NOMO-1 (cell line): ENCODE measurements around the gene DYNLT2B.
A peak's percentile ranks its signal among the peaks of the same experiment; 100 is the strongest.
"Not testable (repeated sequence)": the region's sequence is repeated elsewhere in the genome, so short reads cannot be mapped to it uniquely, and the experiment has no call there.

Experiments
- DNase-seq, 2 experiments: peaks; one replicate each; lab custom pipeline; 2025; ENCODE audit not compliant: unreplicated experiment in 2 of 2; lab: John Stamatoyannopoulos, UW

DYNLT2B gene

DNA sequence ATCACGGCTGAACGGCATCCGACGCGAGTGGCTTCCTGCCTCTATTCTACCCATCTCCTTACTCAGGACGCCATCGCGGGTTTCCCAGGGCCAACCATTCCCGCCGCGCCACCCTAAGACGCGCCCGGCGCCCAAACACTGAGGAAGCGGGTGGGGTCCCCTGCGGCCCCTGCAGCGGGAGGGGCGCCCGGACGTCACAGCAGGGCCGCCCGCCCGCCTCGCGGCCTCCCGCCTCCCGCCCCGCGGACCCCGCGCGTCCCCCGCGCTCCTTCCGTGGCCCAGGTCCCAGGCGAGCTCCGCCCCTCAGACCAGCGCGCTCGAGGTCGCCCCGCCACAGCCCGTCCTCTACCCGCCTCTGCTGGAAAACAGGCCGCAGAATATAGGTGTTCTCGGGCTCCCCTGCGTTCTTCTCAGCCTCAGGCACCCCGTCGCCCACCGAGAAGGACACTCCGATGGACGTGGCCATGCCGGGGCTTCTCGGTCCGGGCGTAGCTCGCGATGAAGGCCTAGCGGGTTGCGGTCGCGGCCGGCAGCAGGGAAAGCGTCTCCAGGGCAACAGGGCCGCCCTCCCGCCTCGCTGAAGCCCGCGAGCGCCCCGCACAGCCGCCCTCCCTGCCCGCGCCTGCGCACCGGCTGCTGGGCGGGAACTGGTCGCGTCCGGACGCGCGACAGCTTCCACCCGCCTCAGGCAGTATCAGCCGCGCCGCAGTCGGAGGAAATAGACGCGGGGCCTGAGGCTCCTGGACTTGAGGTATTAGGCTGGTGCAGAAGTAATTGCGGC lies at the start of gene DYNLT2B:
DYNLT2B (minus strand) TSS at position 554 of the 781 bp plus-strand sequence; CDS start at position 466, 88 bp downstream.
- peak; percentile 96 to 98 for DNase-seq

DNA sequence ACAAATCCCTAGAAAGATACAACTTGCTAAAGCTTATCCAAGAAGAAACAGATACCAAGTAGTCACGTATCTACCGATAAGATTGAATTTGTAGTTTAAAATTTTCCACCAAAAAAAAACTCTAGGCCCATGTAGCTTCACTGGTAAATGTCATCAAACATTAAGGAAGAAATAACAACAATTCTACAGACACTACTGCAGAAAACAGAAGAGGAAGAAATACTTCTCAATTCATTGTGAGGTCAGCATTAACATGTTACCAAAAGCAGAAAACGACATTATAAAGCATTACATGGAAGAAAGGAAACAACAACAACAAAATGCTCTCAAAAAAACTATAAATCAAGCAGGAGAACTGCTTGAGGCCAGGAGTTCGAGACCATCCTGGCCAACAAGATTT lies 47.7 kb upstream of the DYNLT2B start:
- peak in 1 of 2 experiments; percentile 14 for DNase-seq

DNA sequence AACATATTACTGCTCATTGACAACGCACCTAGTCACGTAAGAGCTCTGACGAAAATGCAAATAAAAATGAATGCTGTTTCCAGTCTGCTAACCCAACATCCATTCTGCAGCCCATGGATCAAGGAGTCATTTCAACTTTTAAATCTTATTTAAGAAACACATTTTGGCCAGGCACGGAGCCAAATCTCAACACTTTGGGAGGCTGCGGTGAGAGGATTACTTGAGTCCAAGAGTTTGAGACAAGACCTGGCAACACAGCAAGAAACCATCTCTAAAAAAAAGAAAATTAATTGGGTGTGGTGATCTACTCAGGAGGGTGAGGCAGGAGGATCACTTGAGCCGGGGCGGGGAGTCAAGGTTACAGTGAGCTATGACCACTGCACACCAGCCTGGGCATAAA lies 42.5 kb upstream of the DYNLT2B start:
- DNase-seq, result no peak

GRCh38 chr3:196358540-196358939 lies 40.5 kb upstream of the DYNLT2B start:
- not testable (repeated sequence) for DNase-seq

DNA sequence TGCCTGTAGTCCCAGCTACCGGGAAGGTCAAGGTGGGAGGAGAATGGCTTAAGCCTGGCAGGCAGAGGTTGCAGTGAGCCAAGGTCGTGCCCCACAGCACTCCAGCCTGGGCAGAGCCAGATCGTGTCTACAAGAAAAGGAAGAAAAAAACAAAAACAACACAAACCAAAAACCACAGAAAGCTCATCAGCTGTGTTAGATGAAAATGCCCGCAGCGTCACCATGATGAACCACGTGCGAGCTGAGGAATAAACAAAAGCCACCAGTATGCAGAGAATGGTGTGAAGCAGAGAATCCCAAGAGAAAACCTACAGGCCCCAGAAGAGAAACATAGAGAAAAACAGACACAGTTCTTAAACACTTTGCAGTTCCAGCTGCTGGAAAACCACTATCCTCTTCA lies 39.9 kb upstream of the DYNLT2B start:
- no peak for DNase-seq

- no peak for DNase-seq
Measured at GRCh38 chr3:196356556-196356955, 38.5 kb upstream of the DYNLT2B start.

DNA sequence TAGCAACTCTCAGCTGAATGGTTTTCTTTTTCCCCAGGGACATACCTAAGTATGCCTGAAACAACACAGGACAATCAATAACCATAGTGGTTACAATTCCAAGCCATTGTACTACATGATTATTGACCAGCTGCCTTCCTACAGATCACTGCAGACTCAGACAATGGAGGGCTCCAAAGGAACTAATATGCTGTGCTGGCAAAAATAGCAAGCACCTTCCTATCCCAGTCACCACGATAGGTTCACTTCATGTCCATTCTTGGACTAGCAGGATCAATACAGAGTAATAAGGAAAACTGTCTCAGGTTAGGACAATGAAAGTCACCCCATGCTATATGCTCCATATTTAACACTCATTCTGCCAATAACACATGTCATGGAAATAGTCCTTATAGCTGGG lies 37.6 kb upstream of the DYNLT2B start:
- no peak for DNase-seq

DNA sequence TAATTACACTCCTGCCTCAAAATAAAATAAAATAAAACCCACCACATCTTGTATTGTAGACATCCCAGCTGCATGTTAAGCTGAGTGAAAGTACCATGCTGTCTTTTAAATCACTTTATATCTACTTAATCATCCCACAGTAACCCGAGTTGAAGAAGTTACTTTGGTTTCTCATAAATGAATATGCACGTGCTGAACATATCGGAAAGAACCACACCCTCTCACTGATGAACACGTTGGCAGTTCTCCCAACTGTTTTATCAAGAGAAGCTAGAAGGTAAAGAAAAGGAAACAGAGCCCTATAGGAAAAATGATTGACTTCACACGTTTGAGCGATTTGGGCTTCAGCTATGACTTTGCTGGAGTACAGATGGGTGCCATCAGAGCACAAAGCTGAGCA lies 36.1 kb upstream of the DYNLT2B start:
- DNase-seq, result no peak

GRCh38 chr3:196351541-196351940 lies 33.5 kb upstream of the DYNLT2B start:
- DNase-seq, result no peak

DNA sequence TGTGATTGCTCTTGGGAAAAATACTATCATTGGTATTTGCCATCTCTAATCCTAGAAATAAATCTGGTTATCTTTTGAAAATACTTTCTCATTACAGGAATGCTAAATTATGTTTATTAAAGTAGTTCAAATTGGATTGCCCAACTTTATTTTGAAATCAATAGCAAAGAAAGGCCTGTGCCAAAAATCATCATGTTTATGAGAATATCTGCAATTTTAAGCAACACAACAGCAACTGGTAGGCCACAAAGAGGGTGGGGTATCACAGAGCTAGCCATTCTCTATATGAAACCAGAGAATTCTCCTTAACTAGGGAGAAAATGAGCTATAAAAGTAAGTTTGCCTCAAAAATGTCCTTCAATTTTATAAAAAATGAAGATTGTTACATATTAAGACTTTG lies 32.0 kb upstream of the DYNLT2B start:
- DNase-seq, result no peak

GRCh38 chr3:196348698-196349097 lies 30.7 kb upstream of the DYNLT2B start:
- DNase-seq, result no peak

DNA sequence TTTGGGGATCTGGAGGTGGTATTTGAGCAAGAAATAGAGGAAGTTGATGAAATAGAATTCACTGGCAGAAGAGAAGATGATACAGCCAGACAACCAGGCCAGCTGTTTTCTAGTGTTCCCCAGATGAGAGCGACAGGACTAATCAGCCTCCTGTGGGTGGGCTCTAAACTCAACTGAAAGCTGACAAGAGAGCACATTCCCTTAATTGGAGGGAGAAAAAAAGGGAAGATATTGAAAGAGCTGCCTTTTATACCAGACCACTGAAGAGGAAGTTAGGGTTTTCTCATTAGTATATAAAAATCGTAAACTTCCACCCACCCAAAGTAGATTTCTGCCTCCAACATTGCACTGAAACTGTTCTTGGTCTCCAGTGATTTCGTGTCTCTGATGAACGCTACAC lies 26.6 kb upstream of the DYNLT2B start:
- DNase-seq, result peak; percentile 85 to 96

GRCh38 chr3:196343917-196344316 lies 25.9 kb upstream of the DYNLT2B start:
- DNase-seq, result not testable (repeated sequence)

DNA sequence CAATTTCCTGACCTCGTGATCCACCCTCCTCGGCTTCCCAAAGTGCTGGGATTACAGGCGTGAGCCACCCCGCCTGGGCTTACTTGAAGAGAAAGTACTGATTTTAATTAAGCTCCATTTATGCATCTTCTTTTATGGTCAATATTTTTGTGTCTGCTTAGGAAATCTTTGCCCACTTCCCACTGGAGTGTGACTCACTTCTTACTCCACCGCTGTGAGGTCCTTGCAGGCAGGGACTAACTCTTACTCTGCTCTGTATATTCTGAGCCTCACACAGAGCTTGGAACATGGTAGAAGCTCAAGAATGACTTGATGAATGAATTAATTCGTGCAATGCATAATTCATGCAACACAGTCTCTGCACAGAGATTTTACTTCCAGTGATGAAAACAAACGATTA lies 23.1 kb upstream of the DYNLT2B start:
- peak; percentile 69 to 96 for DNase-seq

DNA sequence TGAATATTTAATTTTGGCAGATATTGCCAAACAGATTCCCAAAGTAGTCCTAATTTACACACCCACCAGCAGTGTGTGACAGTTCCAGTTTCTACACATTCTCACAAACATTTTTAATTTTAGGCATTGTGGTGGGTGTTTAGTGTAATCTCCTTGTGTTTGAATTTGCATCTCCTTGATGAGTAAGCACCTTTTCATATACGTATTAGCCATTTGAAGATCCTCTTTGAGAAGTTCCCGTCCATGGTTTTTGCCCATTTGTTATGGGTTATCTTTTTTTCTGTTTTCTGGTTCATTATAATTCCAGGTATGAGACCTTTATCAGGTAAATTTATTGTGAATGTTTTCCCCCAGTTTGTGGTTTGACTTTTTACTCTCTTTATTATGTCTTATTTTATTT lies 22.4 kb upstream of the DYNLT2B start:
- DNase-seq, result peak; percentile 36 to 76

DNA sequence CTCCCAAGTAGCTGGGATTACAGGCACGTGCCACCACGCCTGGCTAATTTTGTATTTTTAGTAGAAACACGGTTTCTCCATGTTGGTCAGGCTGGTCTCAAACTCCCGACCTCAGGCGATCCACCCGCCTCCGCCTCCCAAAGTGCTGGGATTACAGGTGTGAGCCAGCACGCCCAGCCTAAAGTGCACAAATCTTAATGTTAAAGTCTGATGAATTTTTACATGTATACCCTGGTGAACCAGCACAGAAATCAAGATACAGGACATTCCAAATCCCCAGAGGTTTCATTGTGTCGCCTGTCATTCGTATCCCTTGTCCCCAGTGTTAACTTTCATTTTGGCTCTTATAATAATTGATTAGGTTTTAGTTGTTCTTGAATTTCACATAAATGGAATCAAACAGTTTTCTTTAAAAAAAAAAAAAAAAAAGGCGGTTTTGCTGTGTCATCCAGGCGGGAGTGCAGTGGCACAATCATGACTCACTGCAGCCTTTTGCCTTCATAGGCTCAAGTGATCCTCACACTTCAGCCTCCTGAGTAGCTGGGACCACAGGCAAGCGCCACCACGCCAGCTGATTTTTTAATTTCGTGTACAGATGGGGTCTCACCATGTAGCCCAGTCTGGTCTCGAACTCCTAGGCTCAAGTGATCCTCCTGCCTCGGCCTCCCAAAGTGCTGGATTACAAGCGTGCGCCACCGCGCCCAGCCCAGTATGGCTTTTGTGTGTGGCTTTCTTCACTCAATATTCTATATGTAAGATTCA lies 21.6 kb upstream of the DYNLT2B start:
- DNase-seq, result peak; percentile 64 to 75

- no peak for DNase-seq
Measured at GRCh38 chr3:196339044-196339443, 21.0 kb upstream of the DYNLT2B start.

DNA sequence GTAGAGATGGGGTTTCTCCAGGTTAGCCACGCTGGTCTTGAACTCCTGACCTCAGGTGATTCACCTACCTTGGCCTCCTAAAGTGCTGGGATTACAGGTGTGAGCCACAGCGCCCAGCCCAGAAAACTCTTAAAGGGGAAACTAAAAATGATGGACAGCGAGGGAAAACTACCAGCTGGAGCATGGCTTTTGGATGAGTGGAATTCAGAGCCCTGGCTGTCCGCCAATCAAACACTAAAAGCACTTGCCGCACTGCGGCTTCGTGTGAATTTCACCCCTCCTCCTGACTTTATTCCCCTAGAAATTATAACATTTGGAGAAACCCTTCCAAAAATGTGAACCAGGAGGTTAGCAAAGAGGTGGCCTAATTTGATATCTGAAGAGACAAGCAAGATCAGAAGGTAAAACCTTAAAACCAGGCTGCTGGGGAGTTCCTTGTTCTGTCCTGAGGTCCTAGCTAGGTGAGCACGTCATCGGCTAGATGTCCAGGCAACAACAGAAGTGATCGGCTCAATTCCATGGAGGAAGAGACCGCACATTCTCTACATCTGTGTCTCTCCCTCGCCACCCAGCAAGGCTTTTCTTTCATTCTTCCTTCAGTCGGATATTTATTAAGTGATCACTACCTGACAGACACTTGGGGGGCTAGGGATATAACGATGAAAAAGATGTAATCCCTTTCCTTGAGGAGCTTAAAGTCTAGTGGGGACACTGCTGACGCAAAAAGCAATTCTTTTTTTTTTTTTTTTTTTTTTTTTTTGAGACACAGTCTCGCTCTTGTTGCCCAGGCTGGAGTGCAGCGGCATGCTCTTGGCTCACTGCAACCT lies 18.5 kb upstream of the DYNLT2B start:
- no peak for DNase-seq

DNA sequence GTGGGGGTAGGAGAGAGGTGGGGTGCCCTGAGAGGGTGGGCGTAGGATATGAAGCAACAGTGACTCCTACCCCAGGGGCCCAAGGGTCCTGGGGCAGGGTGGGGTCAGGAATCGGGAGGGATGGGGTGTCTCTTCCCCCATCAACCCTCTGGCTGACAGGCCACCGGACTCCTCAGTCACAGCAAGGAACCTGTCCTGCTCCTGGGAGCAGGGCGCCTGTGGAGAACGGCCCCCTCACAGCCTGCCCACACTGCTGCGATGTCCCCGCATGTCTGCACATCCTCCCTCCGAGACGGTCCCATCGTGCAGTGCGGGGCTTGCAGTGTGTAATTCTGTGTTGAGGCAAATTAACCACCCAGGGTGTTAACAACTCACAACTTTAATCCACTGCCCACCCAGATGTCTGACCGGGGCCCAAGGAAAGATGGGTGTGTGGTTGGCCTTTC lies 17.5 kb upstream of the DYNLT2B start:
- DNase-seq, result no peak

GRCh38 chr3:196334982-196335381 lies 16.9 kb upstream of the DYNLT2B start:
- no peak for DNase-seq

DNA sequence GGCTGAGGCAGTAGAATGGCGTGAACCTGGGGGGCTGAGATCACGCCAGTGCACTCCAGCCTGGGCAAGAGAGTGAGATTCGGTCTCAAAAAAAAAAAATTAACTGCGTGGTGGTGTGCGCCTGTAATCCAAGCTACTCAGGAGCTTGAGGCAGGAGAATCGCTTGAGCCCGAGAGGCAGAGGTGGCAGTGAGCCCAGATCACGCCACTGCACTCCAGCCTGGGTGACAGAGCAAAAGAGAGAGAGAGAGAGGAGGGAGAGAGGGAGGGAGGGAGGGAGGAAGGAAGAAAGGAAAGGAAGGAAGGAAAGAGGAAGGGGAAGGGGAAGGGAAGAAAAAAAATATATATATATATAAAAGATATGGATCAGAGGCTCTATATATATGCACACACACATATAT lies 14.1 kb upstream of the DYNLT2B start:
- DNase-seq, result no peak
